Measurements from ENCODE around the gene TLL2. TPM values are rescaled to one million over a fixed set of nuclear protein-coding genes. Genes with fewer than 3 reads are reported as not detected.

TLL2 gene
- total and polyA plus RNA-seq, 7 donors, result 0.22 to 0.64 (median 0.32) TPM

- no peak for TF ChIP-seq CTCF (IDR thresholded peaks at IDR 0.05)
- DNase-seq (no peak), ATAC-seq (no peak)
- no peaks in the 10 kb centered on the region for H3K27me3 ChIP-seq (ENCODE audit: insufficient read depth in 3 of 3, low read length in 2 of 3)
- H3K36me3 ChIP-seq (ENCODE audit: insufficient read depth in 1 of 2, low read depth in 1 of 2), result no peaks in the 10 kb centered on the region
- H3K9me3 ChIP-seq, result no peaks in the 10 kb centered on the region
- WGBS, 3 donors, result 55 to 67% (median 63%) methylated on average over 7 of the region's 7 CpGs
- H3K4me3 ChIP-seq, result no peak within 1 kb of the TSS
- no peak within 1 kb of the TSS for H3K27ac ChIP-seq
- intact Hi-C loops (cut with DNase I), result no loop called here
- no peaks in the 10 kb centered on the region for H3K4me1 ChIP-seq
These were observed 154.7 kb downstream of the TLL2 start, which contains the start of gene OPALIN for GRCh38 chr10:96358851-96359540. TSS of gene OPALIN (minus strand) at chr10:96359002. CDS start at chr10:96358896, 106 bp downstream.

- no peaks in the 10 kb centered on the region for H3K27me3 ChIP-seq (ENCODE audit: insufficient read depth in 3 of 3, low read length in 2 of 3)
- TF ChIP-seq CTCF (IDR thresholded peaks at IDR 0.05), result no peak
- ATAC-seq, result no peak
- intact Hi-C loops (cut with DNase I), result no loop called here
- H3K9me3 ChIP-seq, result no peaks in the 10 kb centered on the region
- no peaks in the 10 kb centered on the region for H3K36me3 ChIP-seq (ENCODE audit: insufficient read depth in 1 of 2, low read depth in 1 of 2)
- no peak for DNase-seq
- no peak overlapping the region for H3K27ac ChIP-seq
- H3K4me1 ChIP-seq, result no peaks in the 10 kb centered on the region
- 68 to 83% (median 72%) methylated on average over 8 of the region's 8 CpGs for WGBS, 3 donors
- no peak overlapping the region for H3K4me3 ChIP-seq
These were observed 156.6 kb downstream of the TLL2 start for GRCh38 chr10:96357038-96357620.

GRCh38 chr10:96352582-96352981 is 161.1 kb downstream of the TLL2 start:
- intact Hi-C loops (cut with DNase I), result no loop called here
- 64 to 73% (median 65%) methylated on average over 4 of the region's 4 CpGs for WGBS, 3 donors

GRCh38 chr10:96352027-96352426 is 161.7 kb downstream of the TLL2 start:
- Histone ChIP-seq H3K27ac (no peak overlapping the region), H3K9me3 (no peaks in the 10 kb centered on the region), H3K36me3 (ENCODE audit: insufficient read depth in 1 of 2, low read depth in 1 of 2) (no peaks in the 10 kb centered on the region), H3K4me1 (no peaks in the 10 kb centered on the region), H3K4me3 (no peak overlapping the region), H3K27me3 (ENCODE audit: insufficient read depth in 3 of 3, low read length in 2 of 3) (no peaks in the 10 kb centered on the region)
- DNase-seq (no peak), ATAC-seq (no peak)
- intact Hi-C loops (cut with DNase I), result no loop called here
- no peak for TF ChIP-seq CTCF (IDR thresholded peaks at IDR 0.05)

More at GRCh38 chr10:96352582-96352981, 161.1 kb downstream of the TLL2 start:
- Histone ChIP-seq H3K27me3 (ENCODE audit: insufficient read depth in 3 of 3, low read length in 2 of 3) (no peaks in the 10 kb centered on the region), H3K9me3 (no peaks in the 10 kb centered on the region), H3K4me1 (no peaks in the 10 kb centered on the region), H3K27ac (no peak overlapping the region), H3K4me3 (no peak overlapping the region), H3K36me3 (ENCODE audit: insufficient read depth in 1 of 2, low read depth in 1 of 2) (no peaks in the 10 kb centered on the region)
- no peak for TF ChIP-seq CTCF (IDR thresholded peaks at IDR 0.05)
- ATAC-seq (no peak), DNase-seq (no peak)
